NT2/D1 (cell line): ENCODE data around the gene MEPCE.

Source experiments
- SUZ12 ChIP-seq: IDR thresholded peaks from 2 replicates; pipeline ENCODE4 v1.6.1; 2011; ENCODE audit not compliant: insufficient read length, insufficient read depth; ENCODE audit errors: extremely low read depth
- YY1 ChIP-seq: IDR thresholded peaks from 2 replicates; pipeline ENCODE4 v1.6.1; 2011; ENCODE audit not compliant: insufficient read length, insufficient read depth
- ZNF274 ChIP-seq: IDR thresholded peaks from 2 replicates; pipeline ENCODE4 v1.6.1; 2011; ENCODE audit warnings: mild to moderate bottlenecking, low read depth, low read length

- TF ChIP-seq YY1 (no peak), ZNF274 (no peak), SUZ12 (no peak)
Measured at GRCh38 chr7:100432053-100432452, 2.4 kb downstream of the MEPCE start.
